ENCODE measurements around the gene FBXW11. TPM values are rescaled to one million over a fixed set of nuclear protein-coding genes. Genes with fewer than 3 reads are reported as not detected.

FBXW11 gene
- total and polyA plus RNA-seq, 10 donors: 7.5 to 72.1 (median 54.7) TPM

- Histone ChIP-seq H3K27me3 (replicated peaks in 1 of 7) (no peaks in the 10 kb centered on the region), H3K9me3 (no peaks in the 10 kb centered on the region), H3K36me3 (peaks cover 0 to 99% (median 66%) of the 10 kb centered on the region in 6 donors), H3K4me1 (peaks cover 0 to 40% (median 0%) of the 10 kb centered on the region in 6 donors), H3K27ac (no peak overlapping the region), H3K4me3 (no peak overlapping the region)
- intact Hi-C loops (cut with DNase I; ENCODE audit: low total_unique reads): no loop called here
- 65 to 89% (median 79%) methylated on average over 2 of the region's 2 CpGs for WGBS, 5 donors
- TF ChIP-seq CTCF (IDR thresholded peaks at IDR 0.05 in 8 of 11, conservative IDR thresholded peaks at IDR 0.05 in 3 of 11) (no peak), POLR2AphosphoS5 (IDR thresholded peaks at IDR 0.05) (no peak), POLR2A (IDR thresholded peaks at IDR 0.05) (no peak)
- no peak for DNase-seq
These were observed 138.2 kb downstream of the FBXW11 start for GRCh38 chr5:171868236-171868635.

GRCh38 chr5:171867786-171868185 lies 138.7 kb downstream of the FBXW11 start:
- Histone ChIP-seq H3K4me3 (no peak overlapping the region), H3K4me1 (peaks cover 0 to 37% (median 0%) of the 10 kb centered on the region in 6 donors), H3K36me3 (peaks cover 0 to 99% (median 62%) of the 10 kb centered on the region in 6 donors), H3K27me3 (replicated peaks in 1 of 7) (no peaks in the 10 kb centered on the region), H3K27ac (no peak overlapping the region), H3K9me3 (no peaks in the 10 kb centered on the region)
- intact Hi-C loops (cut with DNase I; ENCODE audit: low total_unique reads): no loop called here
- DNase-seq: no peak
- TF ChIP-seq POLR2A (IDR thresholded peaks at IDR 0.05): no peak
- no peak for TF ChIP-seq POLR2AphosphoS5 (IDR thresholded peaks at IDR 0.05)
- TF ChIP-seq CTCF (IDR thresholded peaks at IDR 0.05 in 8 of 11, conservative IDR thresholded peaks at IDR 0.05 in 3 of 11): no peak
- 43 to 97% (median 95%) methylated on average over 1 of the region's 1 CpG for WGBS, 5 donors

- Histone ChIP-seq H3K4me3 (no peak overlapping the region), H3K36me3 (peaks cover 0 to 99% (median 57%) of the 10 kb centered on the region in 6 donors), H3K27me3 (replicated peaks in 1 of 7) (no peaks in the 10 kb centered on the region), H3K4me1 (peaks cover 0 to 24% (median 0%) of the 10 kb centered on the region in 6 donors), H3K9me3 (no peaks in the 10 kb centered on the region), H3K27ac (no peak overlapping the region)
- TF ChIP-seq CTCF (IDR thresholded peaks at IDR 0.05 in 8 of 11, conservative IDR thresholded peaks at IDR 0.05 in 3 of 11) (no peak), POLR2AphosphoS5 (IDR thresholded peaks at IDR 0.05) (no peak)
- WGBS, 5 donors: 44 to 62% (median 47%) methylated on average over 6 of the region's 6 CpGs
- no peak for DNase-seq
- intact Hi-C loops (cut with DNase I; ENCODE audit: low total_unique reads): no loop called here
These were observed 141.0 kb downstream of the FBXW11 start for GRCh38 chr5:171865471-171865870.

GRCh38 chr5:171863935-171864334 lies 142.5 kb downstream of the FBXW11 start:
- WGBS, 5 donors: 76 to 91% (median 83%) methylated on average over 6 of the region's 6 CpGs
- Histone ChIP-seq H3K4me3 (no peak overlapping the region), H3K36me3 (peaks cover 0 to 93% (median 44%) of the 10 kb centered on the region in 6 donors), H3K9me3 (no peaks in the 10 kb centered on the region), H3K27me3 (replicated peaks in 1 of 7) (no peaks in the 10 kb centered on the region), H3K27ac (no peak overlapping the region), H3K4me1 (peaks cover 0 to 15% (median 0%) of the 10 kb centered on the region in 6 donors)
- intact Hi-C loops (cut with DNase I; ENCODE audit: low total_unique reads): no loop called here
- DNase-seq: no peak
- TF ChIP-seq POLR2A (IDR thresholded peaks at IDR 0.05): no peak

GRCh38 chr5:171862624-171863023 lies 143.8 kb downstream of the FBXW11 start:
- no peak overlapping the region for H3K27ac ChIP-seq
- H3K27me3 ChIP-seq (replicated peaks in 1 of 7): no peaks in the 10 kb centered on the region
- no peak overlapping the region for H3K4me3 ChIP-seq
- no peaks in the 10 kb centered on the region for H3K9me3 ChIP-seq
- peaks cover 0 to 12% (median 0%) of the 10 kb centered on the region in 6 donors for H3K4me1 ChIP-seq
- 87 to 95% (median 89%) methylated on average over 4 of the region's 4 CpGs for WGBS, 5 donors
- intact Hi-C loops (cut with DNase I; ENCODE audit: low total_unique reads): no loop called here
- no peak for DNase-seq
- TF ChIP-seq CTCF (IDR thresholded peaks at IDR 0.05 in 8 of 11, conservative IDR thresholded peaks at IDR 0.05 in 3 of 11) (no peak), POLR2AphosphoS5 (IDR thresholded peaks at IDR 0.05) (no peak), POLR2A (IDR thresholded peaks at IDR 0.05) (no peak)
- H3K36me3 ChIP-seq: peaks cover 0 to 85% (median 31%) of the 10 kb centered on the region in 6 donors

Data from spleen (tissue), 11 donors.